ENCODE data around the gene CCDC136.

CCDC136 gene

GRCh38 chr7:128831178-128831993 lies 39.6 kb downstream of the CCDC136 start:
- DNase-seq, result peak in 1 of 51 donors; percentile 26

- peak in 18 of 51 donors; percentile 17 to 62 (median 46) for DNase-seq
Observed at GRCh38 chr7:128831994-128832879, 40.5 kb downstream of the CCDC136 start.

DNA sequence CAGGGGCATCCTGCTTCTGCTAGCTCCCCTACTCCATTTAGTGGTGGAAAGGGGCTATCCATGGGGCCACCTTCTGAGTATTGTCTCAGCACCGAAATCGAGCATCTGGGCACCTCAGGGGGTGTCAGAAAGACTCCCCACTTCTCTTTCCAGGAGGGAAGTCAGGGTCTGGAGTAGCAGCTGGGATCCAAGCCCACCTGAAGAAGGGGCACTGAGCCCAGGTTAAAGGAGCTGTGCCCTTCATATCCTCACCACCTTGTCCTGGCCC lies 41.0 kb downstream of the CCDC136 start:
- DNase-seq, result peak in 1 of 51 donors; percentile 53

DNA sequence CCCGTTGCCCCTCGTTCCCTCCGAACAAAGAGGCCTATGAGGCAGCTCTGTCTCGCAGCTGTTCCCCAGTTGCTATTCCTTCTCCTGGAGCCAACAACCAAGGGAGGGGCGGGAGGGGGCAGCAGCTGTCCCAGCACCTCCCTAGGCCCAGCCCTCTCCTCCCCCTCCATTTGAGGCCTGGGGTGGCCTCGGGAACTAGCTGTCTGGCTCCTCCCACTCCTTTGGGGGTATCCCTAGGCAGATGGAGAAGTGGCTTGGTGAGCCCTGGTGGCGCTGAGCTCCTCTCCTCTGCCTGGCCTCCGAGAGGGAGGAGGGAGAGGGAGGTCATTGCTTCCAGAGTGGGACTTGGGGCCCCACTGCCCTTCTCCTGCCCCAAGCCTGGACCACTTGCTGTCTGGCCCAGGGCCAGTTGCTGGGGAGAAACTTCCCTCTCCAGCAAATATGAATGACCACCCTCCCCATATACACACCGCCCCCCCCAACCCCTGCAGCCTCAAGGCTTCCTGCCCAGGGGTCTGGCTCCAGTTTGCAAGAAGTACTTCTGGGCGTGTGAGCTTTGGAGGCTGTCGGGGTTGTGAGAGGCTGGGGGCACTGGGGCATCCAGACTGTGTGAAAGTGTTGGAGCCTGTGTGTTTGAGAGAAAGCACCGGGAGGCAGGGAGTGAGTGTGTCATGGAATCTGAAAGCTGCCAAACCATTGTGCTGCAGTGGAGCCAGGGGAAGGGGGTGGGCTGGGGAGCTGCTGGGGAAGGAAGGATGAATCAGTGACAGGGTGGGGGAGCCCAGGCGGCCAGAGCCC lies 41.6 kb downstream of the CCDC136 start:
- peak in 45 of 51 donors; percentile 23 to 87 (median 63) for DNase-seq

GRCh38 chr7:128833946-128834325 lies 42.2 kb downstream of the CCDC136 start:
- DNase-seq, result peak in 1 of 51 donors; percentile 75

DNA sequence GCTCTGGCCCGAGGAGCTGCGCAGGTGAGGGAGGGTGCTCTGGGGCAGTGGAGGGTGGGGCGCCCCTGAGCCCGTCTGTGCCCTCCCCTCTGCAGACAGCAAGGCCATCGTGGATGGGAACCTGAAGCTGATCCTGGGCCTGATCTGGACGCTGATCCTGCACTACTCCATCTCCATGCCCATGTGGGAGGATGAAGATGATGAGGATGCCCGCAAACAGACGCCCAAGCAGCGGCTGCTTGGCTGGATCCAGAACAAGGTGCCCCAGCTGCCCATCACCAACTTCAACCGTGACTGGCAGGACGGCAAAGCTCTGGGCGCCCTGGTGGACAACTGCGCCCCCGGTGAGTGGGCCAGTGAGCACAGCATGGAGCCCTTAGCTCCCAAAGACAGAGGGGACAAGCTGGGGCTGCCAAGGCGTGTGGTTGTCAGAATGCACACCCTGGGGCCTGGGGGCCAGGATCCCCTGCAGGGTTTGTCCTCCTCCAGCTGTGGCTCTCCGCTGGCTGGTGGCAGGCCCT lies 43.5 kb downstream of the CCDC136 start:
- DNase-seq, result no peak

DNA sequence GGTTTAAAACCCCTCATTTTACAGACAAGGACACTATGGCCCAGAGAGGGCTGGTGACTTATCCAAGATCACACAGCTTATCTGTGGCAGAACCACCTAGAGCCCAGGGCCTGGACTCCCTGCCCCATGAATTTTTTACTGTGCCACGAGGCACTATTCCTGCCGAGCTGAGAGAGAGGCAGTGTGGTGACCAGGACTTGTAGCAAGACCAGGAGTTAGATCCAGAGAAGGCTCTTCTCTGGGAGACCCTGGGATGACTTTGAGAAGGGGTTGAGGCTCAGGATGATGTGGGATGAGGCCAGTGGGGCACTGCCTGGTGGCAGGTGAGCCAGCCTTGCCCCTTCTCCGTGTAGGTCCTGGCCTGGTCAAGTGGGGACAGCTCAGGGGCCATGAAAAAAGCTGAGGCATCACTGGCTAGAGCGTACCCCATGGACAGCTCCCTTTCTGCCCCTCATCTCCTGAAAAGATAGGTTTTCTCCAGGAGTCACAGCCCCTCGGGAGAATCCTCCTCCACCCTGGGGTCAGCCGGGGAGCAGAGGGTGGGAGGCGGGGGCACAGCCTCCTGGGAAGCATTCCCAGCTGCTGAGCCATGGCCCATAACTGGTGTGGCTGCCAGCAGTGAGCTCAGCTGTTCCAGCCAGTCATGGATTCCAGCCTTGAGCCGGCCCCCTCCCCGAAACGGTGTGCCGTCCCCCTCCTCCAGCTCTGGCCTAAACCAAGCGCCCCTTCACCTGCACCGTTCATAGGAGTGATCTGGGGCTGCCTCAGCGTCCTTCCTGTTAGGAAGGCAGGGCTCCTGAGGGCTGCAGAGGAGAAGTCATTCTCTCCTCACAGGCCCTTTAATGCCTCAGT lies 44.2 kb downstream of the CCDC136 start:
- DNase-seq, result peak in 28 of 51 donors; percentile 8 to 61 (median 42)

DNA sequence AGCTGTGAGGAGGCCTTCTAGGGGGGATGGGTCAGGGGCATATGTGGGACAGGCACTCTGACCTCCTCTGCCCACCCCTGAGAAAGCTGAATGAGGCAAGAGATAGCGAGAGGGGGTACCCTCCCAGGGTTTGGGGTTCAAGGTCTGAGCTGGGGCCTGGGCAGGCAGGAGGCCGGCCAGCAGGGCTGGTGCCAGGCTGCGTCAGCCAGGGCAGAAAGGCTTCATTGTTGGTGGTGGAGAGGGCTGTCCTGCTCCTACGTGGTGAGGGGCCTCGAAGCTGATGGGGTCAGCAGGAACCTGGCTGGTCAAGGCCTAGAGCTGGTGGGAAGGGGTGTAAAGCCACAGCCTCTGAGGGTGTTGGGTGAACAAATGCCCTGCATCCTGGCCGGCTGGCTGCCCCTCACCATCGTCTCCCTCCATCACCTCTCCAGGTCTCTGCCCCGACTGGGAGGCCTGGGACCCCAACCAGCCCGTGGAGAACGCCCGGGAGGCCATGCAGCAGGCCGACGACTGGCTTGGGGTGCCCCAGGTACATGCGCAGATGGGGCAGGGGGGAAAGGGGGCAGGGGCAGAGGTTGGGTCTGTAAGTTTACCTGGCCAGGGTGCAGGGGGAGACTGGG lies 45.1 kb downstream of the CCDC136 start:
- DNase-seq, result peak in 38 of 51 donors; percentile 14 to 77 (median 45)

DNA sequence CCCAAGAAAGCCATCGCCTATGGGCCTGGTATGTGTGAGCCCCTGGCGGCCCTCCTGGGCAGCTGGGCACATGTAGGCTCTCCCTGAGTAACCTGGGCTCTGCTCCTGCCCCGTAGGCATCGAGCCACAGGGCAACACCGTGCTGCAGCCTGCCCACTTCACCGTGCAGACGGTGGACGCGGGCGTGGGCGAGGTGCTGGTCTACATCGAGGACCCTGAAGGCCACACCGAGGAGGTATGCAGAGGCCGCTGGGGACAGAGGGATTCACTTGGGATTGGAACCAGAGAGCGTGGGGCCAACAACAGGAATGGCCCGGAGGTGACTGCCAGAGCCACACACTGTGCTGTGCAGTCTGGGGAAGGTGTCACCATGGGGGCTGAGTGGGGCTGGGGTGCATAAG lies 45.8 kb downstream of the CCDC136 start:
- DNase-seq, result no peak

DNA sequence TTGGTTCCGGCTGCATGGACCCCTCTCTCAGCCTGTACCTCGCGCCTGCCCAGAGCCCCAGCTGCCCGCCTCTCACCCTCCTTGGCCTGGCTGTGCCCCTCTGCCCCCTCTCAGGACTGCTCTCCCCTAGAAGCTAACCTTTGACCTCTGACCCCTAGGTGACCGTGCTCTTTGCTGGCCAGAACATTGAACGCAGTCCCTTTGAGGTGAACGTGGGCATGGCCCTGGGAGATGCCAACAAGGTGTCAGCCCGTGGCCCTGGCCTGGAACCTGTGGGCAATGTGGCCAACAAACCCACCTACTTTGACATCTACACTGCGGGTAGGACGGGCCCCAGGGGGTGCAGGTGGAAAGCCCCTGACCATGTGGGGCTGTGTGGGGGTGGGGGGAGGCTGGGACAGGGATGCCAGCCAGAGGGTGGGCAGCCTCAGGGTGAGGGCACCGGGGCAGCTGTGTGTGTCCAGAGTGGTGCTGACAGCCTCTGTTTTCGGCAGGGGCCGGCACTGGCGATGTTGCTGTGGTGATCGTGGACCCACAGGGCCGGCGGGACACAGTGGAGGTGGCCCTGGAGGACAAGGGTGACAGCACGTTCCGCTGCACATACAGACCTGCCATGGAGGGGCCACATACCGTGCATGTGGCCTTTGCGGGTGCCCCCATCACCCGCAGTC lies 46.5 kb downstream of the CCDC136 start:
- no peak for DNase-seq

GRCh38 chr7:128838981-128839731 lies 47.4 kb downstream of the CCDC136 start:
- no peak for DNase-seq

DNA sequence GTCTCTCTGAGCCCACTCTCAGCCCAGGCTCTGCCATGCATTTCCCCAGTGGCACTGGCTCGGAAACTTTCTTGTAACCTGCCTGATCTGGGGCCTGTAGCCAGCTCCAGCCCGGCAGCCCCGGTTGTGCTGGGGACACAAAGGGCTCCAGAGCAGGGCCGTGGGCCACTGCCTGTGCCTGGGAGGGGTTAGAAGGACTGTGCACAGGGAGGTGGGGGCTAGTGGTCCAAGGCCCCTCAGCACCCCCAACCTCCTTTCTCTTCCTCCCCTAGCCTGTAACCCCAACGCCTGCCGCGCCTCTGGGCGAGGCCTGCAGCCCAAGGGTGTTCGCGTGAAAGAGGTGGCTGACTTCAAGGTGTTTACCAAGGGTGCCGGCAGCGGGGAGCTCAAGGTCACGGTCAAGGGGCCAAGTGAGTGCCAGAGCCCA lies 48.0 kb downstream of the CCDC136 start:
- no peak for DNase-seq

GRCh38 chr7:128840326-128841170 lies 48.8 kb downstream of the CCDC136 start:
- no peak for DNase-seq

- no peak for DNase-seq
Observed at GRCh38 chr7:128841171-128841690, 49.5 kb downstream of the CCDC136 start.

- peak in 9 of 51 donors; percentile 11 to 47 (median 21) for DNase-seq
Observed at GRCh38 chr7:128841921-128842673, 50.3 kb downstream of the CCDC136 start.
